Muscle of arm (tissue), 12 donors: ENCODE results near the gene NDUFAF7. TPM values are rescaled to one million over a fixed set of nuclear protein-coding genes. Genes with fewer than 3 reads are reported as not detected.
"Not testable (repeated sequence)": the region's sequence is repeated elsewhere in the genome, so short reads cannot be mapped to it uniquely, and the experiment has no call there.

ENCODE experiments used
- DNase-seq: peaks from one replicate; pipeline ENCODE4 v3.0.0-alpha.2; 2013
- polyA plus RNA-seq, 12 donors: library from polyadenylated mRNA; unstranded; fragments of 120-200 nt; gene quantifications; one replicate each; pipeline ENCODE4 v1.2.1, GENCODE V29; 2013; ENCODE audit not compliant: insufficient read length in 12 of 12

Gene NDUFAF7
- polyA plus RNA-seq, 12 donors: 11.2 to 26.1 (median 18.9) TPM; not detected in 1

GRCh38 chr2:37276291-37276690, 44.8 kb downstream of the NDUFAF7 start:
- no peak for DNase-seq

- DNase-seq: no peak
Measured at GRCh38 chr2:37281916-37282315, 50.5 kb downstream of the NDUFAF7 start.

- DNase-seq: no peak
Measured at GRCh38 chr2:37282746-37283145, 51.3 kb downstream of the NDUFAF7 start.

- DNase-seq: no peak
Measured at GRCh38 chr2:37283207-37283606, 51.7 kb downstream of the NDUFAF7 start.

GRCh38 chr2:37284381-37284780, 52.9 kb downstream of the NDUFAF7 start:
- DNase-seq: peak; percentile 33

GRCh38 chr2:37287966-37288365, 56.5 kb downstream of the NDUFAF7 start:
- DNase-seq: no peak

GRCh38 chr2:37291680-37292079, 60.2 kb downstream of the NDUFAF7 start:
- DNase-seq: no peak

- DNase-seq: not testable (repeated sequence)
Measured at GRCh38 chr2:37294858-37295257, 63.4 kb downstream of the NDUFAF7 start.

GRCh38 chr2:37295469-37296073, 64.1 kb downstream of the NDUFAF7 start:
- no peak for DNase-seq

GRCh38 chr2:37297632-37298031, 66.2 kb downstream of the NDUFAF7 start:
- no peak for DNase-seq

Other genes with a start within 250 kb of the NDUFAF7 start
- gene HEATR5B, start 147.3 kb upstream of the NDUFAF7 start, polyA plus RNA-seq: 10 to 100 TPM in 11 of 12 donors, not detected in 1; 12.1 to 20.3 (median 15.9) TPM
- gene GPATCH11, start 147.1 kb upstream of the NDUFAF7 start, polyA plus RNA-seq: 10 to 100 TPM in 4 of 12 donors, 1 to 10 TPM in 7, not detected in 1; 6.2 to 12.2 (median 9.9) TPM
- 10 to 100 TPM in 11 of 12 donors, not detected in 1; 20.1 to 39.2 (median 26.6) TPM for gene EIF2AK2, start 74.7 kb upstream of the NDUFAF7 start, polyA plus RNA-seq
- not detected for gene SULT6B1, start 43.0 kb upstream of the NDUFAF7 start, polyA plus RNA-seq
- gene CEBPZOS, start 35.2 kb upstream of the NDUFAF7 start, polyA plus RNA-seq: 100 to 1,000 TPM in 1 of 12 donors, 10 to 100 TPM in 11; 35.5 to 166 (median 42.8) TPM
- 10 to 100 TPM in 11 of 12 donors, not detected in 1; 37.6 to 71.1 (median 42.7) TPM for gene CEBPZ, start 62 bp upstream of the NDUFAF7 start, polyA plus RNA-seq
- gene PRKD3, start 93.2 kb downstream of the NDUFAF7 start, polyA plus RNA-seq: 10 to 100 TPM in 11 of 12 donors, not detected in 1; 26.6 to 38.6 (median 33.9) TPM
- 10 to 100 TPM in 3 of 12 donors, 1 to 10 TPM in 8, not detected in 1; 6.2 to 21.5 (median 9.2) TPM for gene QPCT, start 113.0 kb downstream of the NDUFAF7 start, polyA plus RNA-seq